ENCODE measurements around the gene GPR25.
A peak's percentile ranks its signal among the peaks of the same experiment; 100 is the strongest.

GPR25 gene, protein sequence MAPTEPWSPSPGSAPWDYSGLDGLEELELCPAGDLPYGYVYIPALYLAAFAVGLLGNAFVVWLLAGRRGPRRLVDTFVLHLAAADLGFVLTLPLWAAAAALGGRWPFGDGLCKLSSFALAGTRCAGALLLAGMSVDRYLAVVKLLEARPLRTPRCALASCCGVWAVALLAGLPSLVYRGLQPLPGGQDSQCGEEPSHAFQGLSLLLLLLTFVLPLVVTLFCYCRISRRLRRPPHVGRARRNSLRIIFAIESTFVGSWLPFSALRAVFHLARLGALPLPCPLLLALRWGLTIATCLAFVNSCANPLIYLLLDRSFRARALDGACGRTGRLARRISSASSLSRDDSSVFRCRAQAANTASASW

GRCh38 chr1:200872446-200873115 lies at the start of gene GPR25:
Gene GPR25 (plus strand): TSS chr1:200872981. CDS start chr1:200873038, 57 bp downstream.
- no peak for DNase-seq

DNA sequence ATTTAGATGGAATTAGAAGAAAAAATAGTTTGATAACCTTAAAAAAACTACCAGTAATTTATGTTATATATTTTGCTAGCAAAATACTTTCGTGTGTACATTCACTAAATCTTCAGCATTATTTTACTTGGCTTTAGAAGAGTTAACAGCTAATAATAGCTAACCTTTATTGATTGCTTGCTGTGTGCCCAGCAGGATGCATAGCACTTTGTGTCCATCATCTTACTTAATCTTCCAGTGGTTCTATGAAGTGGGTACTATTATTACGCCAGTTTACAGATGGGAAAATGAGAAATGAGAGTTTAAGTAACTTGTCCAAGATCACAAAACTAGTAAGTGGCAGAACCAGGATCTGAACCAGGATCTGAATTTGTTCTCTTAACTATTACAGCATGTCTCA lies 41.7 kb upstream of the GPR25 start:
- DNase-seq: no peak

- no peak for DNase-seq
Measured at GRCh38 chr1:200834383-200834782, 38.4 kb upstream of the GPR25 start.

DNA sequence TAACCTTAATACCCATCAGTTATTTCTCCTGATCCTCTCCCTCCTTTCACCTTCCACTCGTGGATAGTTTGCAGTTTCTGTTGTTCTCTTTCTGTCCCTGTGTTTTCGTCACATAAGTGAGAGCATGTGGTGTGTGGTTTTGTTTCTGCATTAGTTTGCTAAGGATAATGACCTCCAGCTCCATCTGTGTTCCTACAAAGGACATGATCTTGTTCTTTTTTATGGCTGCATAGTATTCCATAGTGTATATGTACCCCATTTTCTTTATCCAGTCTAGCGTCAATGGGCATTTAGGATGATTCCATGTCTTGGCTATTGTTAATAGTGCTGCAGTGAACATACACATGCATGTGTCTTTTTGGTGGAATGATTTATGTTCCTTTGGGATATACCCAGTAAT lies 36.6 kb upstream of the GPR25 start:
- DNase-seq: no peak

- DNase-seq: no peak
Measured at GRCh38 chr1:200837931-200838571, 34.7 kb upstream of the GPR25 start.

- no peak for DNase-seq
Measured at GRCh38 chr1:200838676-200839445, 33.9 kb upstream of the GPR25 start.

DNA sequence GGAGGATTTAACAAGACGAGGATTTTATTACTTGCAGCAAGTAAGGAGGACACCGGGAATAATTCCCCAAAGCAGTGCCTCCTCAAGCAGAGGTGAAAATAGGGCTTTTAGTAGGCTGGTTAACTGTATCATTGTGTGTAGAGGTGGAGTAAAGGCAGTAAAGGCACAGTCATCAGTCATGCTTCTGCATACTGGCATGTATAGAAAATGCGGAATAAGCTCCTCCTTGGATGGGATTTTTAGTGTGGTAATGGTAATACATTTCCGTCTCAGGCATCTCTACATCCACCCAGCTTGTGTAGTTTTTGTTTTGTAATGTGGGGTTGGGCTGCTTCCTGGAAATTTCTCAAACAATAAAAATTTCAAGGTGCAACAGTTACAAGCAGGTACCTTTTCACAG lies 27.4 kb upstream of the GPR25 start:
- no peak for DNase-seq

DNA sequence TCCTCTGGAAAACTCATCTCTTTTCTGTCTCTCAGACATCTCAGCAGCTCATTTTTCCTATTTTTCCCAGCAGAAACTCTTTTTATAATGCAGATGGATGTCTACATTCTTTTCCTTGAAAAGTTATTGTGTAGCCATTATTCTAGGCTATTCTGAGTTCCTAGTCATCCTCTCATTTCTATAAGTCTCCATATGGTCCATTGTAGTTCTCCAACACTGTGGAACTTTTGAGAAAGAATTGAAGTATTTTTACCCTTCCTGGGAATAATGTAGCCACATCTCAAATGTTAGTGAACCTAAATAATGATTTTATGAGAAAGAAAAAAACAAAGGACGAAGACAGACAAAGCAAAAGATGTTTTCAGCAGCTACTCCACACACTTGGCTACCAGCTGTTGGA lies 26.4 kb upstream of the GPR25 start:
- DNase-seq: no peak

DNA sequence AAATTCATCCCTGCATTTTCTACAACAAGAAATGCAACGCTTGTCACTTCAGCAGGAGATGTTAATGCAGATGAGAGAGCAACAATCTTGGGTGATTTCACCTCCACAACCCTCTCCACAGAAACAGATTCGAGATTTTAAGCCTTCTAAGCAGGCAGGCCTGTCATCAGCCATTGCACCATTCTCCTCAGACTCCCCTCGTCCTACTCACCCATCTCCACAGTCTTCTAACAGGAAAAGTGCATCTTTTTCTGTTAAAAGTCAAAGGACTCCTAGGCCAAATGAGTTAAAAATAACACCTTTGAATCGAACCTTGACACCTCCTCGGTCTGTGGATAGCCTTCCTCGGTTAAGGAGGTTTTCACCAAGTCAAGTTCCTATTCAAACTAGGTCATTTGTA lies 23.4 kb upstream of the GPR25 start:
- no peak for DNase-seq

DNA sequence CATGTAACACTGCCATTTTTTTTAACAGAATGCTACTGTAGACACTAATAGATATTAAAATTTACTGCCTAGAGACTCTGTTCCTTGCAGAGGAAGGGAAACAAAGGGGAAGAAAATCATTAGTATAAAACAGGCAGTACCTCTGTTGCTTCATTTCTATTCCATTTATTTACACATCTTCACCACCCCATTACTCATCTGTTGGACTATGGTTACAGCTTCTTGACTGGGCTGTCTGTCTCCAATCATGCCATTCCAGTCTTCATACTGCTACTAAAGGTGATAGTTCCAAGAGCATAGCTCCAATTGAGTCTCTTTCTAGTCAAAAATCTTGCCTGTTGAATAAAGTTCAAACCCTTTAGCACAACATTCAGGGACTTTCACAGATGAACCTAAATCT lies 22.2 kb upstream of the GPR25 start:
- DNase-seq: no peak

GRCh38 chr1:200856716-200857357 lies 15.9 kb upstream of the GPR25 start:
- no peak for DNase-seq

DNA sequence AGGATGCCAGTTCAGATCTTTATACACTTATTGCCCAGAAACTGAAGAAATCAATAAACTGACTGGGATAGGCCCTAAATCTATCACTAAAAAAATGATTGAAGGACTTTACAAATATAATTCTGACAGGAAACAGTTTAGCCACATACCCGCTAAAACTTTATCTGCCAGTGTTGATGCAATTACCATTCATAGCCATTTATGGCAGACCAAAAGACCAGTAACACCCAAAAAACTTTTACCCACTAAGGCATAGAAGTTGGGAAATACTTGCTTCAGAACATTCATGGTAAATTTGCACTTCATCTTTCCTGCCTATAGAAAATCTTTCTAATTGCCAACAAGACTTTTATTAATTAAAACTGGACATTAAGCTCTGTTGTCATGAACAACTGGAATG lies 15.0 kb upstream of the GPR25 start:
- no peak for DNase-seq

GRCh38 chr1:200861937-200862647 lies 10.7 kb upstream of the GPR25 start:
- no peak for DNase-seq

DNA sequence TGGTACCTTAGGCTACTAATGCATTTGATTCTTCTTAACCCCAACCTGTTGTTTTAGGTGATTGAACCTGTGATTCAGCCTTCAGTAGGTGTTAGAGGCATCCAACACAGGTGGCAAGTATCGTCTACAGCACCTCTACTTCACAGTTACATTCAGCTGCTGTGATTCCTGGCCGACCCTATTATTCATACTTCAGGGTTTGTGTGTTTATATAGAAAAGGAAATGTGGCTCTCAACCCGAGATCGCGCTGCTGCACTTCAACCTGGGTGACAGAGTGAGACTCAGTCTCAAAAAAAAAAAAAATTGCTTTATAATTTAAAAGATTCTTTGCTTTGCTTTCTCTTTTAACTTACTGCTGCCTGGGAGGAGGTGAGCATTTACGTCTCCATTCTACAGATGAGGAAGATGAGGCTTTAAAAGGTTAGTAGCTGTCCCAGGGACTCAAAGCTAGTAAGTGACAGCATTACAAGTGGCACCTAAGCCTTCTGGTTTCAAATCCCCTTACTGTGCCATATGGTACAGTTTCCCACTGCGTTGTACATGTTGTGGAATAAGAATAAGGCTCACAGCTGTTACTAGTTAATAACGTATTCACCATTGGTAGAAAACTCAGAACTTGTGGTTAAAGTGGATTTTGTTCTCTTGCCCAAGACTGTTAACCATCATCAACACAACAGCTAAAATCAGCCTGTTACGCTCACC lies 9.9 kb upstream of the GPR25 start:
- DNase-seq: no peak

- DNase-seq: no peak
Measured at GRCh38 chr1:200866116-200866515, 6.7 kb upstream of the GPR25 start.

- no peak for DNase-seq
Measured at GRCh38 chr1:200866521-200866920, 6.3 kb upstream of the GPR25 start.

GRCh38 chr1:200867018-200867811 lies 5.6 kb upstream of the GPR25 start:
- DNase-seq: no peak

DNA sequence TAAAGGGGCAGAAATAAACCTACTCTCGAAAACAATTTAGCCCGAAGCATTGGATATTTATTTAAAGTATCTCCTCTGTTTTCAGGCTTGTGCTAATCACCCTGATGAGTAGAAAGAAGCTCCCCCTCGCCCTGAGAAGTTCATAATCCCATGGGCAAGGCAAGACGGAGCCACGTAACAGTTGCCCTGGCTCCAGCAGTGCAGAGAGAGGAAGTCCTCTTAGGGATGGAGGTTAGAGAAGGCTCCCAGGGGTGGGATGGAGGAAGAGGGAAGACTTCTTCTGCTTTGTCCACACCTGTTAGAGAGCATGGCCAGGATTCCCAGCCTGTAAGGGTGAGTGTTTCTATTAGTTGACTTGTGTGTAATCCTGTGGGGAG lies 3.4 kb upstream of the GPR25 start:
- DNase-seq: no peak

- no peak for DNase-seq
Measured at GRCh38 chr1:200869753-200870391, 2.9 kb upstream of the GPR25 start.

DNA sequence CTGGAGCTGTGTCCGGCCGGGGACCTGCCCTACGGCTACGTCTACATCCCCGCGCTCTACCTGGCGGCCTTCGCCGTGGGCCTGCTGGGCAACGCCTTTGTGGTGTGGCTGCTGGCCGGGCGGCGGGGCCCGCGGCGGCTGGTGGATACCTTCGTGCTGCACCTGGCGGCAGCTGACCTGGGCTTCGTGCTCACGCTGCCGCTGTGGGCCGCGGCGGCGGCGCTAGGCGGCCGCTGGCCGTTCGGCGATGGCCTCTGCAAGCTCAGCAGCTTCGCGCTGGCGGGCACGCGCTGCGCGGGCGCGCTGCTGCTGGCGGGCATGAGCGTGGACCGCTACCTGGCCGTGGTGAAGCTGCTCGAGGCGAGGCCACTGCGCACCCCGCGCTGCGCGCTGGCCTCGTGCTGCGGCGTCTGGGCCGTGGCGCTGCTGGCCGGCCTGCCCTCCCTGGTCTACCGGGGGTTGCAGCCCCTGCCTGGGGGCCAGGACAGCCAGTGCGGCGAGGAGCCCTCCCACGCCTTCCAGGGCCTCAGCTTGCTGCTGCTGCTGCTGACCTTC lies 412 bp downstream of the GPR25 start:
- DNase-seq: peak; percentile 83

All from retina (tissue), 1 donor.